COR-L47 (cell line): Measurements from ENCODE around the gene LRRC25.

Source experiments
- DNase-seq: peaks from one replicate; lab custom pipeline; 2025; lab: John Stamatoyannopoulos, UW

LRRC25 gene

DNA sequence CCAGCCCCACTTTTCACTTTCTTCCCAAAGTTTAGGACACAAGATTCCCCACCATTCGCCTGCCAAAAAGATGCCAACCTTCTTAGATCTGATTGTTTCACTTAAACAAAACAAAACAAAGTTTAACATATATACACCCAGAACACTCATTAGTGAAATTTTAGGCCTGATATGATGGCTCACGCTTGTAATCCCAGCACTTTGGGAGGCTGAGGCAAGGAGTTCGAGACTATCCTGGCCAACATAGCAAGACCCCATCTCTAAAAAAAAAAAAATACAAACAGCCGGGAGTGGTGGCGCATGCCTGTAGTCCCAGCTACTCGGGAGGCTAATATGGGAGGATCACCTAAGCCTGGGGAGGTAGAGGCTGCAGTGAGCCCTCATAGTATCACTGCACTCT, 52.1 kb downstream of the LRRC25 start:
- DNase-seq, result no peak

- DNase-seq, result no peak
Observed at GRCh38 chr19:18344582-18344950, 52.9 kb downstream of the LRRC25 start.

- DNase-seq, result no peak
Observed at GRCh38 chr19:18342090-18342632, 55.3 kb downstream of the LRRC25 start.
